HG03432 (cell line): Measurements from ENCODE around the gene RPP14.
"Not testable (repeated sequence)": the region's sequence is repeated elsewhere in the genome, so short reads cannot be mapped to it uniquely, and the experiment has no call there.

Experiments used
- ATAC-seq: cut with Tn5 transposase; IDR thresholded peaks from one replicate; pipeline ENCODE4 v1.9.1; 2021; ENCODE audit warnings: mild to moderate bottlenecking, moderate library complexity; ENCODE audit not compliant: unreplicated experiment

Gene RPP14

DNA sequence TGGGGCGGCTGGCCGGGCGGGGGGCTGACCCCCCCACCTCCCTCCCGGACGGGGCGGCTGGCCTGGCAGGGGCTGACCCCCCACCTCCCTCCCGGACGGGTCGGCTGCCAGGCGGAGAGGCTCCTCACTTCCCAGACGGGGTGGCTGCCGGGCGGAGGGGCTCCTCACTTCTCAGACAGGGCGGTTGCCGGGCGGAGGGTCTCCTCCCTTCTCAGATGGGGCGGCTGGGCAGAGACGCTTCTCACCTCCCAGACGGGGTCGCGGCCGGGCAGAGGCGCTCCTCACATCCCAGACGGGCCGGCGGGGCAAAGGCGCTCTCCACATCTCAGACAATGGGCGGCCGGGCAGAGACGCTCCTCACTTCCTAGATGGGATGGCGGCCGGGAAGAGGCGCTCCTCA is 15.6 kb upstream of the RPP14 start:
- not testable (repeated sequence) for ATAC-seq

DNA sequence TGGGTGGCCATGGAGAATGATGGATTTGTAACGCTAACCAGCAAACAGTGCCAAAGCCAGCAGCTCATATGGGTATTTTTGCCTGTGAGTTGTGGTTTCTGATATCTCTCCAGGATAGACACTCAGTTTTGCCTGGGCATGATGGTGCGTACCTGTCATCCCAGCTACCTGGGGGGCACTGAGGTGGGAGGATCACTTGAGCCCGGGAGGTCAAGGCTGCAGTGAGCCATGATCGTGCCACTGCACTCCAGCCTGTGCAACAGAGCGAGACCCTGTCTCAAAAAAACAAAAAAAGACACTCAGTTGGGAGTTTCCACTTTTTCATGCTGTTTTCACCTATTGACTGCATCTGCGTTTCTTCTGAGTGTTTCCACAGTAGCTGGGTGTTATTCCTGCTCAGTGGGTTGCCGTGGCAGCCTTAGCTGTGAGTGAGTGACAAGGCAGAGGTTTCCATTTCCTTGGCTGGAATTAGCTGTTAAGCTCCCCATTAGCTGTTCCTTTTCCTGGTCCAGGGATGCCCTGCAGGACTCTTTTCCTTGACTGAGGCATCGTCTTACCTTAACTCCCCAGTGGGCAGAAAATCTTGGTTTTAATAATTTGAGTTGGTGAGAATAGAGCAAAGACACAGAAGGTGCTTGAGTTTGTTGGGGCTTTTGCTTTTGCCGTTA is 14.2 kb upstream of the RPP14 start:
- ATAC-seq, result no peak

DNA sequence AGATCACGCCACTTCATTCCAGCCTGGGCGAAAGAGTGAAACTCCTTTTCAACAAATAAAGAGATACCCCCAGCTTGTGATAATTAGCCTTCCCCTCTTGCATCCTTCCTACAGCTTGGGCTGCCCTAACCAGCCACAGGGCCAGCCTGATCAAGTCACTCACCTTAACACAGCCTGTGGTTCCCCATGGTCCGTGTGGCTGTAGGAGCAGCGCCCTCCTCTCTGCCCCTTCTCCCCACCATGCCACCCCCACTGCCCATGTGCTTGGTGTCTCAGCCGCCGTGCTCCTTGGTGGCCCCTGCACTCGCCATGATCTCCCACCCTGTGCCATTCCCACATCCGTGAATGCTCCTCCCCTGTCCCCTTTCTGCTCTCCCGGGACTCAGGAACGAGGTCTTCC is 13.2 kb upstream of the RPP14 start:
- ATAC-seq, result no peak

DNA sequence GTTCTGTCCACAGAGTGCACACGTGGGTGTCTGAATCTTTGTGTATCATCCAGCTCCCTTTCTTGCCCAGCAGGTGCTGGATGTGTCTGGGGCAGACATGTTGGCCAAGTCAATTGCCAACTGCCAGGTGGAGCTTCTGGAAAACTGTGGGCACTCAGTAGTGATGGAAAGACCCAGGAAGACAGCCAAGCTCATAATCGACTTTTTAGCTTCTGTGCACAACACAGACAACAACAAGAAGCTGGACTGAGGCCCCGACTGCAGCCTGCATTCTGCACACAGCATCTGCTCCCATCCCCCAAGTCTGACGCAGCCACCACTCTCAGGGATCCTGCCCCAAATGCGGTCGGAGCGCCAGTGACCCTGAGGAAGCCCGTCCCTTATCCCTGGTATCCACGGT is 12.5 kb upstream of the RPP14 start:
- ATAC-seq, result no peak

DNA sequence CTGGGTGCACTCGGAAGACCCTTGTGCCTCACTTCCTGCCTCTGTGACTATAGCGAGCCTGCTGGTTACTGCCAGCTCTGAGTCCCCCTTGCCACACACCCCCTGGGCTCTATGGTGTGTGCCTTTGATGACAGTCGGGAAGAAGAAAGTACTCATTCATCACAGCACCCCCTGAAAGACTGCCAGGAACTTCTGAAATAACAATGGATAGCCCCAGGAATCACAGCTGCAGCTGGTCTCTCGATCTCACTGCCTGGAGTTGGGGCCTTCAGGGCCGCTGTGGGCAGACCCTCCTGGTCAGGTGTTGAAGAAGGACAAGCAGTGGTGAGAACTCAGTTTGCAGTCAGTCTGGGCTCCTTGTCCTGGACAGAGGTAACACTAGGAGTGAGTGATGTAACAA is 9.8 kb upstream of the RPP14 start:
- no peak for ATAC-seq

DNA sequence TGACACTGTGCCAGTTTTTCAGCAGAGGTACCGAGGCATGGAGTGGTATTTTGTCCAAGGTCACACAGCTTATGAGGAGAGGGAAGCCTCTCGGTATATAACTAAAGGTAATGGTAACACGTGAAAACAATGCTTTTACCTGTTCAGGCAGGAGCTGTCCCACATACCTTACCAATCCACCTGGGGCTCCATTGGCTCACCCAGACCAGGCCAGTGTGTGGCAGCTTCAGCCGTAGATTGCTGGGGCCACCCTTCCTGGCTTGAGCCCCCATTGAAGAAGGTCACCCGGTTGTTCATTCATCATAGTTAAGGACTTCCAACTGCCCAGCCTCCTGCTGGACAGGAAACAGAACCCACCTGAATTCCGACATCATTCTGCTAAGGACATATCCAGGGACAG is 9.2 kb upstream of the RPP14 start:
- no peak for ATAC-seq

DNA sequence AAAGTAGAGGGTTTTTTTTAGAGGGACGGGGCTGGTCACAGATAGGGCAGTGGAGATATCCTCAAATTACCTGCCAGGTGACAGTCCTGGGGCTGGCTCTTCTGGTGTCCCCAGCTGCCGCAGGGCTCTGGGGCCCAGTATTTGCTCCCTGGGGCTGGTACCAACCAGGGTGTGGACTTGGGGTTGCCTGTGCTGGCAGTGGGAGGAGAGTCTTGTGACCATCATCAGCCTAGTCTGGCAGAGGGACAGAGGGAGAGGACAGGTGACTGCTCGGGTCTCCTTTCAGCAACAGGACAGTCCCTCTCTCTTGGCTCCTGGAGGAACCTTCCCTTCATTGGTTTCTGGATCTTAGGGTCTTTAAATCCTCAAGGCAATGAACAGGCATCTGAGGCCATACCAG is 7.9 kb upstream of the RPP14 start:
- ATAC-seq, result no peak

DNA sequence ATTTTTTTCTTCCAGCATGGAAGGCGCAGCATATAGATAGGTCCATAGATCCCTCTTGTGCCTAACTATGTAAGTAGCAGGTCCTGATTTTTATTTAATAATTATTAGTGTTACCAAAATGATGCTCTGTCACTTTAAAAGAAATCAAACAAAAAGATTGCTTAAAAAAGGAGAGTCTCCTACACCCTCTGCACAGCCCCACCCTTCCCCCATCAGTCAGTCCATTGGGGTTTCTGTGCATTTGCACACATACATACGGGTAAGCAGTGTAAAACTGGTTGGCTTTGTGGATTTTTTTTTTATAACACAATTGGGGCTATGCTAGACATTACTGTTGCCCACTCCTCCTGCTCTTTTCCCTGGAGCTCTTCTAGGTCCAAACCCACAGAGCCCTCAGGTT is 7.0 kb upstream of the RPP14 start:
- ATAC-seq, result no peak

DNA sequence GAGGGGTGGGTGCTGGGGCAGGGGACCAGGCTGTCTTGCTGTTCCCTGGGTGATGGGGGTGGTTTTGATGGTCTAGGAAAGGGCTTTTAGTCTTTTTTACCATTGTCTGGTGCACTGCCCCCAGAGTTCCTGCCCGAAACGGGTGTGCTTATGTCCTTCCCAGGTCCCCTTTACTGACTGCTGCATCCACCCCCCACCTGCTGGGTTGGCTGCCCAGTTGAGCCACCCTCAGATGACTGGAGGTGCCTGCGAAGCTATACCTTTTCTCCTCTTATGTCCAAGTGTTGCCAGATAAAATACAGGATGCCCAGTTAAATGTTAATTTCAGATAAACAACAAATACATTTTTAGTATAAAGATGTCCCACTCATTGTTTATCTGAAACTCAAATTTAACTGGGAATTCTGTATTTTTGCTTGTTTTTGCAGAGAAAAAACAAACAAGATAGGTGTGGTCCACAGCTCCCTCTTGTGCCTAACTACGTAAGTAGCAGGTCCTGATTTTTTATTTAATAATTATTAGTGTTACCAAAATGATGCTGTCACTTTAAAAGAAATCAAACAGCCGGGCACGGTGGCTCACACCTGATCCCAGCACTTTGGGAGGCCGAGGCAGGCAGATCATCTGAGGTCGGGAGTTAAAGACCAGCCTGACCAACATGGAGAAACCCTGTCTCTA is 6.1 kb upstream of the RPP14 start:
- ATAC-seq, result no peak

DNA sequence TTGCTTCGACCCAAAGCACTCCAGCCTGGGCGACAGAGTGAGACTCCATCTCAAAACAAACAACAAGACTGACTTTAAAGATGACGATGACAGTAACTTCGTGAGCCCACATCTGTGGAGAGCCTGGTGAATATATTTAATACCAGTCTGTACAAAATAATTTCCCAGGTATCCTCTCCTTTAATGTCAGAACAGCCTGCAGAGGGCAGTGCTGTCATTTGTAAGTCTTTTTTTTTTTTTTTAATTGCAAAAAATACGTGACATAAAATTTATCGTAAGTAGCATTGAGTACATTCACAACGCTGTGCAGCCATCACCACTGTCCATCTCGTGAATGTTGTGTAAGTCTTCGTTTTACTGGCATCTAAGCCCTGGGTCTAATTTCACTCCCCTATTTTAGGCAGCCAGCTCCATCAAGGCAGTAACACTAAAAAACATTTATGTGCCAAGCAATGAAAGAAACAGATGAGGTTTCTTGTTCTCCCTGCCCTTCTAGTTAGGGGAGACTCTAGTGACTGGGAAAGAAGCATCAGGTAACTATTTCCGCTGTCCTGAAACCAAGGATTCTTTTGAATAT is 1.7 kb downstream of the RPP14 start:
- no peak for ATAC-seq

DNA sequence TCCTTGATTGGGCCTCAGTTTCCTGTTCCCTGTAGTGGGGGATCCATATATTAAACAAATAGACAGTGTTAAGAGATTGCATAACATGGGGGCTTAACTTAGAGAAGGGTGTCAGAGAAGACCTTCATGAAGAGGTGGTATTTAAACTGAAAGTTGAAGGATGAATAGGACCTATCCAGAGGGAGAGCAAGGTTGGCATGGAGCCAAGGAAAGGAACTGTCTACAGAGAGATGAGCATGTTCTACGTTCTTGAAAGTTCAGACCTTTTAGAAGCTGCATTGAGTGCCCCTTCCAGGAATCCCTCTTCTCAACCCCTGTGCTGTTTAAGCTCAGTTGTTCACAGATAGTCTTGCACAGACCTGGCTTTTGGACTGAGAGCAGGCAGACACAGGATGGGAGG is 2.7 kb downstream of the RPP14 start:
- ATAC-seq, result no peak

DNA sequence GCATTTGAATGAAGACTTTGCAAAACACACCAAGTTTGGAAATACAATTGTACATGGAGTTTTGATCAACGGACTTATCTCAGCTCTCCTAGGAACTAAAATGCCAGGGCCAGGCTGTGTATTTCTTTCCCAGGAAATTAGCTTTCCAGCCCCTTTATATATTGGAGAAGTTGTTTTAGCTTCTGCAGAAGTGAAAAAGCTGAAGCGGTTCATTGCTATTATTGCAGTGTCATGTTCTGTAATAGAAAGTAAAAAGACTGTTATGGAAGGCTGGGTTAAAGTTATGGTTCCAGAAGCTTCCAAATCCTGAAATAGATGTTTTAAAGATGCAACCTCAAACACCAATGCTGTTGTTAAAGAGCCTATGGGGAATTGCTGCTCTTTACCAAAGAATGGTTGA is 11.8 kb downstream of the RPP14 start:
- no peak for ATAC-seq

DNA sequence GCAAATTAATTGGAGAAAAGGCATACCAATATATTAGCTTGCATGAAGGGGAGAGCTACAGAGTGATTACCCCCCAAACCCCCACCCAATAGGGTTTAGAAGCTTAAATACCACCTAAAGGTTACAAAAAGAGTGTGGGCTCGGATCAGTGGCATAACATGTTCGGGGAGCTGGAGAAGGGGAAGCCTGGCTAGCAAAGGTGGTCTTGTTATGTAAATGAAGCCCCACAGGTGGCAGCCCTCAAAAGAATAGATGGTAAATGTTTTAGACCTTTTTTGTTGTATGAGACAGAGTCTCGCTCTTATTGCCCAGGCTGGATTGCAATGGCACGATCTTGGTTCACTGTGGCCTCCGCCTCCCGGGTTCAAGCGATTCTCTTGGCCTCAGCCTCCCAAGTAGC is 15.7 kb downstream of the RPP14 start:
- ATAC-seq, result no peak

DNA sequence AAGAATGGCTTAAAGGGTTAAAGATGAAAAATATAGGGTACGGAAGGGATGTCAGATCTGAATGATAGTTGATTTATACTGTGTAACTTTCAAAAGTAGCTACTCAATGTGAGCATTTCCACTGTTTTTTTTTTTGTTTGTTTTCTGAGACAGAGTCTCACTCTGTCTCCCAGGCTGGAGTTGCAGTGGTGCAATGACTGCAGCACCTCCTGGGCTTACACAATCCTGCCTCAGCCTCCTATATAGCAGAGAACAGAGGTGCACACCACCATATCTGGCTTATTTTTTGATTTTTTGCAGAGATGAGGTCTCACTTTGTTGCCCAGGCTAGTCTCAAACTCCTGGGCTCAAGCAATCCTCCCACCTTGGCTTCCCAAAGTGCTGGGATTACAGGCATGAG is 16.7 kb downstream of the RPP14 start:
- ATAC-seq, result no peak

DNA sequence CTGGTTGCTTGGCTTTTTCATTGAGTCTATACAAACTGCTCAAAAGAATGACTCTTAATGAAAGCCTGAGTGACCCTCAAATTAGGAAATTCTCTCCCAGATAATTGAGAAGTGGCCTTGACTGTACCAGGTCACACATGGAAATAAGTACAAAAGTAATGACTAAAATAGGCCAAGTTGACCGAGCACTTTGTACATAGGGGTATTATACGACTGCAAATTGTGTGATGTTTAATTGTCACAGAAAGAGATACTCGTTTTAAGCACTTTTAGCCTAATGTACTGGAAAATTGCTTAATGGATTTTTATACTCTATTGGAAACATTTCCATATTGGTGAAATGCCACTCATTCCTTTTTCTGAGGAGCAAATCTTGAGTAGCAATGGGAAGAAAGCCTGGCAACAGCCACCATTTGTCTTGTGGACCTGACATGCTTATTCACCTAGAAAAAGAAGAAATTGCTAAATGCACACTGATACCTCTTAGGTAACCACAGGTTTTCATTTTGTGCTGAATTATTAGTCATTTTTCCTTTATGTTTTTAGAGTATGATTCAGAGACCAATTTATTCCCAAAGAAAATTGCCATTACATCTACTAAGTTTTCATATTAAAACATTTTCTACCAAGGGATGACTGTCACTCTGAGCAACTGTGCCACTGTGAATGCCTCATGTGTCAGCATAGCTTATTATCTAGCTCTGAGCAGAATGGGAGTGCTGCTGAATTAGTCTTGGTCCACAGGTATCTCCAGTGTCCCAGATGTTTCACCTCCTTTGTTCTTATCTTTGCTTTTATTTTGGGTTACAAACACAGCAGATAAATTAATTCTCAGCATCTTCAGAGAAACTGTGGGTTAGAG is 17.7 kb downstream of the RPP14 start:
- no peak for ATAC-seq

DNA sequence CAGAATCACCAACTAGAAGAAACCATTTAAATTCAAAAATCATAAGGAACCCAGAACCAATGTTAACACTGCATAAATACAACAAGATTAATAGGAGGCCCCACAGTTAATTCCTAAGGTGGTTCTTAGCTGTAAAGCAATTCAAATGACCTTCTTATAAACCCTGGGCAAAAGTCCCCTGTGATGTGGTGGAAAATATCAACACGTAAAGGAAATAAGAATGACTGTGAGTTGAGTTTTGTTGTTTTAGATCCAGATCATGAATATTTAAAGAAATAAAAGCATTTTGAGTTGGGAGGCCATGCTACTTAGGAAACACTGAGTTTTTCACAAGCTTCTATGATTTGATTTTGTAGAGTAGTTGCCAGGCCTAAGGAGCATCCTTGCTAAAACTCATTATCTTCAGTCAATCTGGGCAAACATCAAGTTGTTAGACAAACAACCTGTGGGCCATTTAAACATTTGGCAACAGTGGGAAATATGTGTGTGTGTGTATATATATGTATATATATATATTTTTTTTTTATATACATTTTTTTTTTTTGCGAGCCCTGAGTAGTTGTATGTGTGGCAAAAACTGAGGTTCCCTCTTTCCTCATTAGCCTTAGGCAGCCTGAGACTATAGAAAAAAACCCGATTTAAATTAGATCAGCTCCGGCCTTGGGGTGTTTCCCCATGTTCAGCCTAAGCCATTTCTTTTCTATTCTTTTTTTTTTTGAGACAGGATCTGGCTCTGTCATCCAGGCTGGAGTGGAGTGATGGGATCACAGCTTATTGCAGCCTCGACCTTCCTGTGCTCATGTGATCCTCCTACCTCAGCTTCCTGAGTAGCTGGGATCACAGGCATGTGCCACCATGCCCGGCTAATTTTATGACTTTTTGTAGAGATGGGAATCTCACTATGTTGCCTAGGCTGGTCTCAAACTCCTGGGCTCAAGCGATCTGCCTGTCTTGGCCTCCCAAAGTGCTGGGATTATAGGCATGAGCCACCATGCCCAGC is 18.6 kb downstream of the RPP14 start:
- ATAC-seq, result no peak

DNA sequence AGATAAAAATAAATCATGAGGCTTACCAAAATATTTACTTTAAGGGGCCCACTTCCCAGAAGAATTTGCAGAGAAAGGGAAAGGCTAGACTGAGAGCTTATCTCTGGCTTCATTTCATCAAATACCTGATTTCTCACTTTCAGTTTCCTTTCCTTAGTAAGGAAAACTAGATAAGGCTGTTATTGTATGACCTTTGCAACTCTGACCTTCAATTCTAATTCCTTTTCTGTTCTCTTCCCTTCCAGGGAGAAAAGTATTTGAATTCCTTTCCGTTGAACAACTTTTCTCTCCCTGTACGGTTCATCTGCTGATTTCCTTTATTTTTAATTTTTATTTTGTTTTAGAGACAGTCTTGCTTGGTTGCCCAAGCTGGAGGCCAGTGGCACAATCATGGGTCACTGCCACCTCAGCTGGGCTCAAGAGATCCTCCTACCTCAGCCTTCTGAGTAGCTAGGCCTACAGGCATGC is 19.5 kb downstream of the RPP14 start:
- ATAC-seq, result no peak

DNA sequence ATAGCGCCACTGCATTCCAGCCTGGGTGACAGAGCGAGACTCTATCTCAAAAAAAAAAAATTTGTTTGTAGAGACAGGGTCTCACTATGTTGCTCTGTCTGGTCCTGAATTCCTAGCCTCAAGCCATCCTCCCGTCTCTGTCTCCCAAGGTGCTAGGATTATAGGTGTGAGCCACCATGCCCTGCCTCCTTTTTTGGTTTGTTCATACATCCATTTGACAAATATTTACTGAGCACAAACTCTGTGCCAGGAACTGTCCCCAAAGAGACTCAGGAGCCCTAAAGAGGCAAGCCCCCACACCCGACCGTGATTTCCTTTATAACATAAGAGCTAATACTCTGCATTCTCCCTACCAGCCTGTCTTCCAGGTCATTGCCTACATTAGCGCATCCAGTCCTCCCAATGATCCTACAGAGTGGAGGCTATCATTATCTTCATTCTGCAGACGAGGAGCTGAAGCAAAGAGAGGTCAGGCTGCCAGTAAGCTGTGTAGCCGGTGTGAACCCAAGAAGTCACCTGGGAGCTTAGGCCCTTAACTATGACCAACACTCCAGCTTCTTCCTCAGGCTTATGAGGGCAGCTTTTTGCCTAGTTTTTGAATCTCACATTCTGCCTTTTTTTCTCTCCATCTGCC is 20.3 kb downstream of the RPP14 start:
- no peak for ATAC-seq

DNA sequence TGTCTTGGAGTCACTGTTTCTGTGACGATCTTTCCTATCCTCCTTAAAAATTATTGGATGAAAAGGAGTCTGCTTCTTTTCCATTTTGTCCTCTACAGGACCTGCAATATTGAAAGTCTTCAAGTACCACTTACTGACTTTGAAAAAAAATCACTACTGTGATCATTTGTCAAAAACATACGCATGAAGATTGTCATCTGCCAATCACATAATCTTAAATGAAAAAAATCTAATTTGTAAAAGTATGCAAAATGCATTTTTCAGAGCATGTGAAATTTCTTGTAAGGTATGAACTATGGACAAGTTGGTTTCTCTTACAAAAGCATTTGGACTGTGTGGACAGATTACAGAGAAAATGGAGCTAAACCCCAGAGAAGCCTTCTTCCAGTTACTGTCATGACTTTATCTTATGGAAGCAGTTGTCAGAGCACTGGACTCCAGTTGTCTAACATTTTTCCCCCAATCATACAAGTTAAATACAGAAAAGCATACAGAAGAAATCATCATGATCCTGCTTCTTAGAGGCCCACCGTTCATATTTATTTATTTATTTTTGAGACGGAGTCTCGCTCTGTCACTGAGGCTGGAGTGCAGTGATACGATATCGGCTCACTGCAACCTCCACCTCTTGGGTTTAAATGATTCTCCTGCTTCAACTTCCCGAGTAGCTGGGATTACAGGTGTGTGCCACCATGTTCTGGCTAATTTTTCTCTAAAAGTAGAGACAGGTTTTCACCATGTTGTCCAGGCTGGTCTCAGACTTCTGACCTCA is 23.3 kb downstream of the RPP14 start:
- no peak for ATAC-seq
